A673 (cell line): ENCODE results near the gene NTN1.

Experiments
- CTCF ChIP-seq: fragments of 300-800, 200-600 bp; sonication (generic); conservative IDR thresholded peaks from 2 replicates; pipeline ENCODE4 v1.5.1; 2017; ENCODE audit warnings: low read depth, mild to moderate bottlenecking, antibody characterized with exemption, low read length, moderate library complexity, mixed read lengths
- EZH2 ChIP-seq: fragments of 200-600 bp; sonication (generic); IDR thresholded peaks from 2 replicates; pipeline ENCODE4 v1.6.1; 2017; ENCODE audit warnings: borderline replicate concordance, low read depth, mild to moderate bottlenecking, mixed read lengths, antibody characterized with exemption, low read length; ENCODE audit not compliant: poor library complexity, severe bottlenecking

- no peak for TF ChIP-seq CTCF
- TF ChIP-seq EZH2 = no peak
Observed at GRCh38 chr17:9183306-9183705, 162.0 kb downstream of the NTN1 start.
